Measurements from ENCODE around the gene AKAP10. TPM values are rescaled to one million over a fixed set of nuclear protein-coding genes. Genes with fewer than 3 reads are reported as not detected.
A peak's percentile ranks its signal among the peaks of the same experiment; 100 is the strongest.

The AKAP10 gene
- polyA plus RNA-seq, 3 donors, result 13.1 to 62.6 (median 15.4) TPM

DNA sequence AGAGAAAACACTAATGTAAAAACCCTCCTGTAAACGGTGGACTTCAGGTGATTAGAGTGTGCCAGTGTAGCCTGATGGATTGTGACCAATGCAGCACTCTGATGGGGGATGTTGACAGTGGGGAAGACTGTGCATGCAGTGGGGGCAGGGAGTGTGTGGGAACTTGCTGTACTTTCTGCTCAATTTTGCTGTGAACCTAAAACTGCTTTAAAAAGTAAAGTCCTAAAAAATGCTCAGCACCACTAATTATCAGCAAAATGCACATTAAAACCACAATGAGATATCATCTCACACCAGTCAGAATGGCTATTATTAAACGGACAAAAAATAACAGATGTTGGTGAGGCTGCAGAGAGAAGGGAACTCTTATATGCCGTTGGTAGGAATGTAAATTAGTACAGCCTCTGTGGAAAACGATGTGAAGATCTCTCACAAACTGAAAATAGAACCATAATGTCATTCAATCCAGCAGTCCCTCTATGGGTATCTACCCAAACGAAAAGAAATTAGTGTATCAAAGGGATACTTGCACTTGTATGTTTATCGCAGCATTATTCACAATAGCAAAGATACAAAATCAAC lies 100.2 kb downstream of the AKAP10 start:
- TF ChIP-seq, protein P1, sequence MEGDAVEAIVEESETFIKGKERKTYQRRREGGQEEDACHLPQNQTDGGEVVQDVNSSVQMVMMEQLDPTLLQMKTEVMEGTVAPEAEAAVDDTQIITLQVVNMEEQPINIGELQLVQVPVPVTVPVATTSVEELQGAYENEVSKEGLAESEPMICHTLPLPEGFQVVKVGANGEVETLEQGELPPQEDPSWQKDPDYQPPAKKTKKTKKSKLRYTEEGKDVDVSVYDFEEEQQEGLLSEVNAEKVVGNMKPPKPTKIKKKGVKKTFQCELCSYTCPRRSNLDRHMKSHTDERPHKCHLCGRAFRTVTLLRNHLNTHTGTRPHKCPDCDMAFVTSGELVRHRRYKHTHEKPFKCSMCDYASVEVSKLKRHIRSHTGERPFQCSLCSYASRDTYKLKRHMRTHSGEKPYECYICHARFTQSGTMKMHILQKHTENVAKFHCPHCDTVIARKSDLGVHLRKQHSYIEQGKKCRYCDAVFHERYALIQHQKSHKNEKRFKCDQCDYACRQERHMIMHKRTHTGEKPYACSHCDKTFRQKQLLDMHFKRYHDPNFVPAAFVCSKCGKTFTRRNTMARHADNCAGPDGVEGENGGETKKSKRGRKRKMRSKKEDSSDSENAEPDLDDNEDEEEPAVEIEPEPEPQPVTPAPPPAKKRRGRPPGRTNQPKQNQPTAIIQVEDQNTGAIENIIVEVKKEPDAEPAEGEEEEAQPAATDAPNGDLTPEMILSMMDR (IDR thresholded peaks at IDR 0.05), result no peak
- peak overlapping the region; percentile 60 for H3K4me2 ChIP-seq (replicated peaks; ENCODE audit: extremely low read depth, low read length, poor library complexity, severe bottlenecking)
- H4K20me1 ChIP-seq (ENCODE audit: insufficient read depth, low read length), result no peaks in the 10 kb centered on the region
- no peak overlapping the region for H3K9ac ChIP-seq (ENCODE audit: insufficient read depth, low read length, poor library complexity, severe bottlenecking)
- peaks cover 58 to 61% of the 10 kb centered on the region in 2 donors for H3K4me1 ChIP-seq (ENCODE audit: control insufficient read depth in 1 of 2, insufficient read depth in 2 of 2, low read length in 2 of 2)
- H3K27ac ChIP-seq (ENCODE audit: low read depth in 1 of 2, low read length in 2 of 2), result peak overlapping the region; percentile 79 to 85
- H3K27me3 ChIP-seq (ENCODE audit: control insufficient read depth in 2 of 2, insufficient read depth in 2 of 2, low read length in 2 of 2), result no peaks in the 10 kb centered on the region
- H3K4me1 Mint-ChIP-seq, result peaks cover 61% of the 10 kb centered on the region
- H3K79me2 ChIP-seq (ENCODE audit: insufficient read depth, low read length), result no peaks in the 10 kb centered on the region
- H3K36me3 Mint-ChIP-seq, result no peaks in the 10 kb centered on the region
- H3K4me3 ChIP-seq (replicated peaks in 1 of 3; ENCODE audit: low read depth in 2 of 3, low read length in 3 of 3), result peak overlapping the region in 1 of 3 experiments; percentile 61
- H3K9me3 Mint-ChIP-seq, result no peaks in the 10 kb centered on the region
- intact Hi-C loops (cut with micrococcal nuclease), result no loop called here
- peak overlapping the region in 5 of 7 donors; percentile 87 to 92 (median 91) for H3K27ac Mint-ChIP-seq
- H2AFZ ChIP-seq (ENCODE audit: insufficient read depth, low read depth, low read length, poor library complexity, severe bottlenecking), result peak overlapping the region; percentile 74
- no peak for DNase-seq
- no CpG with 5 or more reads among the region's 6 CpGs for WGBS (ENCODE audit: insufficient coverage)
- peak overlapping the region in 1 of 2 donors; percentile 31 for H3K4me3 Mint-ChIP-seq
- no peaks in the 10 kb centered on the region for H3K9me3 ChIP-seq (replicated peaks in 1 of 2; ENCODE audit: control insufficient read depth in 1 of 2, insufficient read depth in 1 of 2, low read length in 2 of 2)
- H3K36me3 ChIP-seq (replicated peaks in 1 of 2; ENCODE audit: control insufficient read depth in 1 of 2, insufficient read depth in 2 of 2, low read length in 2 of 2), result no peaks in the 10 kb centered on the region
- H3K27me3 Mint-ChIP-seq (ENCODE audit: low read depth in 3 of 3), result peaks cover 0 to 4% (median 2%) of the 10 kb centered on the region in 3 donors

GRCh38 chr17:19876529-19877161 lies 101.0 kb downstream of the AKAP10 start:
- TF ChIP-seq, protein P1 (IDR thresholded peaks at IDR 0.05), result no peak
- Mint-ChIP-seq H3K27me3 (ENCODE audit: low read depth in 3 of 3) (peaks cover 0 to 4% (median 2%) of the 10 kb centered on the region in 3 donors), H3K9me3 (no peaks in the 10 kb centered on the region), H3K4me1 (peaks cover 61% of the 10 kb centered on the region), H3K27ac (peak overlapping the region; percentile 87 to 93 (median 92)), H3K36me3 (no peaks in the 10 kb centered on the region), H3K4me3 (peak overlapping the region; percentile 49 to 89)
- Histone ChIP-seq H3K79me2 (ENCODE audit: insufficient read depth, low read length) (no peaks in the 10 kb centered on the region), H3K27me3 (ENCODE audit: control insufficient read depth in 2 of 2, insufficient read depth in 2 of 2, low read length in 2 of 2) (no peaks in the 10 kb centered on the region), H3K4me3 (replicated peaks in 1 of 3; ENCODE audit: low read depth in 2 of 3, low read length in 3 of 3) (peak overlapping the region in 1 of 3 experiments; percentile 61), H3K27ac (ENCODE audit: low read depth in 1 of 2, low read length in 2 of 2) (peak overlapping the region; percentile 79 to 85), H3K9ac (ENCODE audit: insufficient read depth, low read length, poor library complexity, severe bottlenecking) (peak overlapping the region; percentile 17), H3K9me3 (replicated peaks in 1 of 2; ENCODE audit: control insufficient read depth in 1 of 2, insufficient read depth in 1 of 2, low read length in 2 of 2) (no peaks in the 10 kb centered on the region), H3K36me3 (replicated peaks in 1 of 2; ENCODE audit: control insufficient read depth in 1 of 2, insufficient read depth in 2 of 2, low read length in 2 of 2) (no peaks in the 10 kb centered on the region), H4K20me1 (ENCODE audit: insufficient read depth, low read length) (no peaks in the 10 kb centered on the region), H2AFZ (ENCODE audit: insufficient read depth, low read depth, low read length, poor library complexity, severe bottlenecking) (peak overlapping the region; percentile 74), H3K4me2 (replicated peaks; ENCODE audit: extremely low read depth, low read length, poor library complexity, severe bottlenecking) (peak overlapping the region; percentile 60), H3K4me1 (ENCODE audit: control insufficient read depth in 1 of 2, insufficient read depth in 2 of 2, low read length in 2 of 2) (peaks cover 58 to 61% of the 10 kb centered on the region in 2 donors)
- intact Hi-C loops (cut with micrococcal nuclease), result no loop called here
- 0% methylated on average over 5 of the region's 13 CpGs for WGBS (ENCODE audit: insufficient coverage)
- DNase-seq, result peak; percentile 77 to 87 (median 81)

Measured in CD14-positive monocyte (primary cell).